Esophagus squamous epithelium (tissue), 5 donors: Measurements from ENCODE around the gene SPATA31C1. TPM values are rescaled to one million over a fixed set of nuclear protein-coding genes. Genes with fewer than 3 reads are reported as not detected.

ENCODE experiments used
- DNase-seq: peaks from one replicate; lab custom pipeline; 2025; lab: John Stamatoyannopoulos, UW
- H3K27ac ChIP-seq, 4 donors: fragments of 200-600 bp; sonication (generic); one replicate each; pipeline ENCODE4 v1.5.1; 2016 to 2019; ENCODE audit warnings: mild to moderate bottlenecking in 1 of 4
- H3K27me3 ChIP-seq, 4 donors: fragments of 200-600 bp; sonication (generic); 1 replicate in 3 of 4; 2 replicates in 1 of 4; pipeline versions ENCODE4 v1.5.1 to v1.6.0; 2017 to 2021; ENCODE audit warnings: antibody characterized with exemption in 1 of 4
- H3K36me3 ChIP-seq, 3 donors: fragments of 200-600 bp; sonication (generic); one replicate each; pipeline ENCODE4 v1.5.1; 2016 to 2019
- H3K4me1 ChIP-seq, 3 donors: fragments of 200-600 bp; sonication (generic); one replicate each; pipeline ENCODE4 v1.5.1; 2017 to 2019
- H3K4me3 ChIP-seq, 4 donors: fragments of 200-600 bp; sonication (generic); 1 replicate in 3 of 4; 2 replicates in 1 of 4; pipeline ENCODE4 v1.5.1; 2016 to 2019; ENCODE audit warnings: mild to moderate bottlenecking in 2 of 4, moderate library complexity in 1 of 4
- H3K9me3 ChIP-seq, 3 donors: fragments of 200-600 bp; sonication (generic); one replicate each; pipeline ENCODE4 v1.5.1; 2016 to 2019
- POLR2A ChIP-seq, 4 donors: fragments of 450-650 bp; IDR thresholded peaks; one replicate each; pipeline ENCODE4 v1.6.1; 2017; ENCODE audit warnings: antibody characterized with exemption in 4 of 4, mild to moderate bottlenecking in 4 of 4, moderate library complexity in 3 of 4
- WGBS, 2 donors: methylation state at CpG; one replicate each; pipeline ENCODE4 v1.1.5; 2018; 5-methylcytosine and 5-hydroxymethylcytosine counted together
- intact Hi-C: fragments of 100-400 bp; cut with DNase I; formaldehyde crosslinking; loops from one replicate; pipeline ENCODE4 v1.15.0; 2022
- total RNA-seq, 4 donors: library from RNA; depleted of rRNA; stranded (reverse); fragments of >200 nt; gene quantifications; one replicate each; pipeline ENCODE4 v1.1.0, GENCODE V29; 2016
- TF ChIP-seq, protein P1 (sequence below), 6 experiments: fragments of 450-650 bp in 4 of 6; fragments of 200-600 bp in 2 of 6; sonication (generic) in 2 of 6; IDR thresholded peaks; one replicate each; pipeline ENCODE4 v1.5.1; 2016 to 2019; ENCODE audit warnings: antibody characterized with exemption in 6 of 6, mild to moderate bottlenecking in 4 of 6, moderate library complexity in 4 of 6
- donor health status: DM: yes; HTN: yes; CAD: no.

SPATA31C1 gene
- total RNA-seq, 4 donors from 2014 or later = not detected

DNA sequence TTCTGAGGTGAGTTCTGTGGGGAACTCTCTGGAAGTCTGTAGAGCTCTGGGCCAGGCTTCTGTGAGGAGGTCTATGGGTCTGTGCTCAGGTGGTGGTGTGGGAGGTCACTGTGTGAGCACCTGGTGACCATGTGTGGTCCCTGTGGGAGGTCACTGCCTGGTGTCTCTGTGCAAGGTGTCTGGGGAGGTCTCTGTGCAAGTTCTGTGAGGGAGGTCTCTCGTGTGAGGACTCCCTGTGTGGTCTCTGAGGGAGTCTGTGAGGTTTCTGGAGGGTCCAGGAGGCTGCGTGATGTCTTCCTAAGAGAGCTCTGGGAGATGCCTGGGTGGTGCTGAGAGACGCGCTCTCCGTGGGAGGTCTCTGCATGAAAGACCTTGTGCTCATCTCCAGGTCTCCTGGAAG lies 41.1 kb upstream of the SPATA31C1 start:
- no peak for TF ChIP-seq POLR2A (IDR thresholded peaks at IDR 0.05)
- TF ChIP-seq, protein P1, sequence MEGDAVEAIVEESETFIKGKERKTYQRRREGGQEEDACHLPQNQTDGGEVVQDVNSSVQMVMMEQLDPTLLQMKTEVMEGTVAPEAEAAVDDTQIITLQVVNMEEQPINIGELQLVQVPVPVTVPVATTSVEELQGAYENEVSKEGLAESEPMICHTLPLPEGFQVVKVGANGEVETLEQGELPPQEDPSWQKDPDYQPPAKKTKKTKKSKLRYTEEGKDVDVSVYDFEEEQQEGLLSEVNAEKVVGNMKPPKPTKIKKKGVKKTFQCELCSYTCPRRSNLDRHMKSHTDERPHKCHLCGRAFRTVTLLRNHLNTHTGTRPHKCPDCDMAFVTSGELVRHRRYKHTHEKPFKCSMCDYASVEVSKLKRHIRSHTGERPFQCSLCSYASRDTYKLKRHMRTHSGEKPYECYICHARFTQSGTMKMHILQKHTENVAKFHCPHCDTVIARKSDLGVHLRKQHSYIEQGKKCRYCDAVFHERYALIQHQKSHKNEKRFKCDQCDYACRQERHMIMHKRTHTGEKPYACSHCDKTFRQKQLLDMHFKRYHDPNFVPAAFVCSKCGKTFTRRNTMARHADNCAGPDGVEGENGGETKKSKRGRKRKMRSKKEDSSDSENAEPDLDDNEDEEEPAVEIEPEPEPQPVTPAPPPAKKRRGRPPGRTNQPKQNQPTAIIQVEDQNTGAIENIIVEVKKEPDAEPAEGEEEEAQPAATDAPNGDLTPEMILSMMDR (IDR thresholded peaks at IDR 0.05) = no peak
- Histone ChIP-seq H3K27ac (no peak overlapping the region), H3K4me3 (no peak overlapping the region), H3K4me1 (no peaks in the 10 kb centered on the region), H3K36me3 (no peaks in the 10 kb centered on the region), H3K27me3 (no peaks in the 10 kb centered on the region), H3K9me3 (no peaks in the 10 kb centered on the region)
- WGBS, 2 donors = 96% methylated on average over 4 of the region's 5 CpGs; no CpG with 5 or more reads in 1 of the 2 donors
- no peak for DNase-seq
- intact Hi-C loops = no loop called here

DNA sequence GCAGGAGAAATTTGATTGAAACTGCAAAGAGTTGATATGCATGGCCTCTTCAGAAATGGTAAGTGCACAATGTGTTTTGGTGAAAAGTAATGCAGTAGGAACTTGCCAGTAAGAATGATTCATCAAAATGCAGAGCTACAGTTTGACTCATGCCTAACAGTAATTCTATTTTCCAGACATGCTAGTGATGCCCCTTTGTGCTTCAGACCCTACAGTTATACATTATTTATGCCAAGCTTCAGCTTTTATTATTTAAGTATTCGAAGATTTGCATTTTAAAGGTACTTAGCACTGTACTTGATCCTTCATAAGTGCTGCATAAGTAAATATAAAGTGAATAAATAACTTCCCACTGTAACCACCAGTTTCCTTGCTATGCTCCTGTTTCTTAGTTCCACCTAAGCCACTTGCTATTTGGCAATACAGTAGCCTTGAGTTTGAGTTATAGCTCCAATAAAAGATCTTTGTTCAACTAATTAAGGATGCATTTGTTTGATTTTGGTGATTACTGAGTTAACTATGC lies 38.7 kb upstream of the SPATA31C1 start:
- WGBS, 2 donors = 61 to 71% methylated on average over 1 of the region's 1 CpG
- TF ChIP-seq POLR2A (IDR thresholded peaks at IDR 0.05) = no peak
- TF ChIP-seq, protein P1 (IDR thresholded peaks at IDR 0.05) = no peak
- Histone ChIP-seq H3K4me1 (no peaks in the 10 kb centered on the region), H3K9me3 (no peaks in the 10 kb centered on the region), H3K27me3 (no peaks in the 10 kb centered on the region), H3K4me3 (no peak overlapping the region), H3K36me3 (no peaks in the 10 kb centered on the region), H3K27ac (no peak overlapping the region)
- DNase-seq = no peak
- intact Hi-C loops = no loop called here

DNA sequence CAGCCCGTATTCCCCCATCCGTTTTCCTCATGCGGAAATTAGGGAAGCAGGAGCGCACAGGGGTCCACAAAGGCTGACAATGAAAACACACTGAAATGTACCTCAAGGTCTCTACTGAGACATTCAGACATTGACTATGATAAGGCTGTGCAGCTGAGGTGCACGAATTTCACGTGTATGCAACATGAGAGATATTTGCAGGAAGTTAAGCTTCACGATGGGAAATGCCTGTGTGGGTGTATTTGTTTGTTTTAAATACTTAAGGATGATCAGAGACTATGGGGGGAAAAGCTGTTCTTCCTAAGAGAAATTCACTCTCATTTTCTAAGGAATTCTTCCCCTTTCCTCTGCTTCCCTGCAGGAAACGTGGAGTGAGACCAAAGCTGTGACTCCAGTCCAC lies 37.6 kb upstream of the SPATA31C1 start:
- Histone ChIP-seq H3K27ac (no peak overlapping the region), H3K9me3 (no peaks in the 10 kb centered on the region), H3K27me3 (peaks cover 0 to 5% (median 0%) of the 10 kb centered on the region in 4 donors), H3K4me1 (no peaks in the 10 kb centered on the region), H3K36me3 (no peaks in the 10 kb centered on the region), H3K4me3 (no peak overlapping the region)
- no peak for DNase-seq
- 53 to 57% methylated on average over 8 of the region's 8 CpGs for WGBS, 2 donors
- TF ChIP-seq, protein P1 (IDR thresholded peaks at IDR 0.05) = no peak
- TF ChIP-seq POLR2A (IDR thresholded peaks at IDR 0.05) = no peak
- intact Hi-C loops = no loop called here

DNA sequence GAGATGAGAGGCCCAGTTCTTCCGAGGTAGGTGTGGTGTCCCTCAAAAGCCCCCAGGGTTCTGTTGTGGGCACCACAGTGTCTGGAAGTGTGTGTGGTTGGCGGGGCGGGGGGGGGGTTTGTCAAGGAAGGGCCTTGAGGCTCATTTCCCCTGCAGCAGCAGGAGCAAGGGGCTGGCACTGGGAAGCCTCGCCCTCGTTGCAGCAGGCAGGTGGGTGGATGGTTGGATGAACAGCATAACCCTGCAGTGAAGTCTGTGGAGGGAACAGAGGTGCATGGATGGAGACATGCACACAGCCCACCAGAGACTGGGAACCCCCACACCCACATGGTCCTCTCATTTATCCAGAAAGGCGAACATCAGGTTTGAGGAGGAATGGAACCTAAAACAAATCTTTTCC lies 37.1 kb upstream of the SPATA31C1 start:
- intact Hi-C loops = no loop called here
- H3K4me1 ChIP-seq = no peaks in the 10 kb centered on the region
- H3K27me3 ChIP-seq = peaks cover 0 to 7% (median 0%) of the 10 kb centered on the region in 4 donors
- no peaks in the 10 kb centered on the region for H3K9me3 ChIP-seq
- WGBS, 2 donors = 75 to 90% methylated on average over 1 to 2 of the region's 6 CpGs
- no peak overlapping the region for H3K4me3 ChIP-seq
- H3K27ac ChIP-seq = no peak overlapping the region
- DNase-seq = no peak
- no peaks in the 10 kb centered on the region for H3K36me3 ChIP-seq
- TF ChIP-seq, protein P1 (IDR thresholded peaks at IDR 0.05) = no peak
- TF ChIP-seq POLR2A (IDR thresholded peaks at IDR 0.05) = no peak

DNA sequence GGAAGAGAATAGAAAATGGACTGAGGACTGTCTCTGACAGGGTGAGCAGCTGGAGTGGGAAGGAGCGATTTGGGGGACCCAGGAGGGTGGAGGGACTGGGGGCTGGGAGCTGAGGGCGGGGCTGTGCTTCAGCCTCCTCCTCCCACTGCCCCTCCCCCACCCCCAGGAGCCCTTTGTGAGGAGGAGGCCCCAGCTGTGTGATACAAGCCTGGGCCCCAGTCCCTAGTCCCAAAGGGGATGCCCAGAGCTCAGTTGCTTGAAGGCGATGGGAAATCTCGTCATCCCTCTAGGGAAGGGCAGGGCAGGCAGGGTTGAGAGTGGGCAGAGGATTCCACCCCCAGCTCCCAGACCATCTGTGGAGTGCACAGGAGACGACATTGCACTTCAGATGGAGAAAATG lies 35.1 kb upstream of the SPATA31C1 start, which contains the start of gene SPATA31E1:
Gene SPATA31E1, plus strand, starts transcription at position 251 of the 400 bp plus-strand sequence. Its CDS starts 15 bp downstream, at position 266.
- TF ChIP-seq, protein P1 (IDR thresholded peaks at IDR 0.05) = no peak
- no peak for TF ChIP-seq POLR2A (IDR thresholded peaks at IDR 0.05)

More for the DNA sequence above, 35.1 kb upstream of the SPATA31C1 start, which contains the start of gene SPATA31E1:
- no peak within 1 kb of the TSS for H3K27ac ChIP-seq
- intact Hi-C loops = no loop called here
- no peak within 1 kb of the TSS for H3K4me3 ChIP-seq
- WGBS, 2 donors = 20 to 39% methylated on average over 1 to 2 of the region's 5 CpGs
- DNase-seq = no peak
- H3K36me3 ChIP-seq = no peaks in the 10 kb centered on the region
- peaks cover 0 to 7% (median 0%) of the 10 kb centered on the region in 4 donors for H3K27me3 ChIP-seq
- no peaks in the 10 kb centered on the region for H3K9me3 ChIP-seq
- no peaks in the 10 kb centered on the region for H3K4me1 ChIP-seq
